ENCODE results near the gene PPP1R9A.

Gene PPP1R9A

DNA sequence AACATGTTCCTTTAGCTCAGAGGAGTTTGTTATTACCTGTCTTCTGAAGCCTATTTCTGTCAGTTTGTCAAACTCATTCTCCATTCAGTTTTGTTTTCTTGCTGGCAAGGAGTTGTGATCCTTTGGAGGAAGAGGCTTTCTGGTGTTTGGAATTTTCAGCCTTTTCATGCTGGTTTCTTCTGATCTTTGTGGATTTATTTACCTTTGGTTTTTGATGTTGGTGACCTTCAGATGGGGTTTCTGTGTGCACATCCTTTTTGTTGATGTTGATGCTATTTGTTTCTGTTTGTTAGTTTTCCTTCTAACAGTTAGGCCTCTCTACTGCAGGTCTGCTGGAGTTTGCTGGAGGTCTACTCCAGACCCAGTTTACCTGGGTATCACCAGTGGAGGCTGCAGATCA lies 118.6 kb downstream of the PPP1R9A start:
- H3K27ac ChIP-seq (ENCODE audit: low read depth, low read length): no peak overlapping the region
- no peaks in the 10 kb centered on the region for H3K36me3 ChIP-seq (ENCODE audit: control insufficient read depth in 1 of 2, insufficient read depth in 2 of 2, low read length in 2 of 2)
- peaks cover 0 to 4% of the 10 kb centered on the region in 2 donors for H3K4me1 ChIP-seq (ENCODE audit: control insufficient read depth in 1 of 2, insufficient read depth in 2 of 2, low read length in 2 of 2)
- no peak overlapping the region for H3K9ac ChIP-seq (ENCODE audit: low read depth in 1 of 2, low read length in 2 of 2)
- no peak overlapping the region for H3K4me3 ChIP-seq (ENCODE audit: low read depth in 1 of 2, low read length in 2 of 2)
- no peaks in the 10 kb centered on the region for H3K9me3 ChIP-seq (ENCODE audit: control insufficient read depth in 1 of 2, low read length in 2 of 2)
- no peaks in the 10 kb centered on the region for H3K27me3 ChIP-seq (ENCODE audit: control insufficient read depth in 1 of 2, insufficient read depth in 2 of 2, low read length in 2 of 2)

DNA sequence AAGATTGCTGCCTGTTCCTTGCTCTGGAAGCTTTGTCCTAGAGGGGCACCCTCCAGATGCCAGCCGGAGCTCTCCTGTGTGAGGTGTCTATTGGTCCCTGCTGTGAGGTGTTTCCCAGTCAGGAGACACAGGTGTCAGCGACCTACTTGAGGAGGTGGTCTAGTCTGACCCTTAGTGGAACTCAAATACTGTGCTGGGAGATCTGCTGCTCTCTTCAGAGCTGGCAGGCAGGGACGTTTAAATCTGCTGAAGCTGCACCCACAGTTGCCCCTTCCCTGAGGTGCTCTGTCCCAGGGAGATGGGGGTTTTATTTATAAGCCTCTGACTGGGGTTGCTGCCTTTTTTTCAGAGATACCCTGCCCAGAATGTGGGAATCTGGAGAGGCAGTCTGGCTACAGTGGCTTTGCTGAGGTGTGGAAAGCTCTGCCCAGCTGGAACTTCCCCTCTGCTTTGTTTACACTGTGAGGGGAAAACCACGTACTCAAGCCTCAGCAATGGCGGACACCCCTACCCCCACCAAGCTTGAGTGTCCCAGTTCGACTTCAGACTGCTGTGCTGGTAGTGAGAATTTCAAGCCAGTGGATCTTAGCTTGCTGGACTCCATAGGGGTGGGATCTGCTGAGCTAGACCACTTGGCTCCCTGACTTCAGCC lies 119.2 kb downstream of the PPP1R9A start:
- Histone ChIP-seq H3K9ac (ENCODE audit: low read depth in 1 of 2, low read length in 2 of 2) (no peak overlapping the region), H3K27ac (ENCODE audit: low read depth, low read length) (no peak overlapping the region)

DNA sequence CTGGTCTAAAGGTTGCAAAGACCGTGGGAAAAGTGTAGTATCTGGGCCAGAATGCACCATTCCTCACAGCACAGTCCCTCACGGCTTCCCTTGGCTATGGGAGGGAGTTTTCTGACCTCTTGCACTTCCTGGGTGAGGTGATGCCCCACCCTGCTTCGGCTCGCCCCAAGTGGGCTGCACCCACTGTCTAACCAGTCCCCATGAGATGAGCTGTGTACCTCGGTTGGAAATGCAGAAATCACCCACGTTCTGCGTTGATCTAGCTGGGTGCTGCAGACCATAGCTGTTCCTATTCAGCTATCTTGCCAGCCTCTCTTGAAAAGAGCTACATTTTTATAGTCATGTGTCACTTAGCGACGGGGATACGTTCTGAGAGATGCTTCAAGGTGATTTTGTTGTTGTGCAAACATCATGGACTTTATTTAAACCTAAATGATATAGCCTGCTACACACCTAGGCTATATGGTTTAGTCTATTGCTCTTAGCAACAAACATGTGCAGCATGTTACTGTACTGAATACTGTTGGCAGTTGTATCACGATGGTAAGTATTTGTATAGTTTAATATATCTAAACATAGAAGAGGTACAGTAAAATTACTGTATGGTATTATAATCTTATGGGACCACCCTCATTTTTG lies 120.0 kb downstream of the PPP1R9A start:
- Histone ChIP-seq H3K9ac (ENCODE audit: low read depth in 1 of 2, low read length in 2 of 2) (no peak overlapping the region), H3K27ac (ENCODE audit: low read depth, low read length) (no peak overlapping the region), H3K36me3 (ENCODE audit: control insufficient read depth in 1 of 2, insufficient read depth in 2 of 2, low read length in 2 of 2) (no peaks in the 10 kb centered on the region), H3K4me1 (ENCODE audit: control insufficient read depth in 1 of 2, insufficient read depth in 2 of 2, low read length in 2 of 2) (peaks cover 0 to 4% of the 10 kb centered on the region in 2 donors), H3K27me3 (ENCODE audit: control insufficient read depth in 1 of 2, insufficient read depth in 2 of 2, low read length in 2 of 2) (no peaks in the 10 kb centered on the region), H3K9me3 (ENCODE audit: control insufficient read depth in 1 of 2, low read length in 2 of 2) (no peaks in the 10 kb centered on the region), H3K4me3 (ENCODE audit: low read depth in 1 of 2, low read length in 2 of 2) (no peak overlapping the region)

More for the DNA sequence above, 119.2 kb downstream of the PPP1R9A start:
- no peak overlapping the region for H3K4me3 ChIP-seq (ENCODE audit: low read depth in 1 of 2, low read length in 2 of 2)
- H3K27me3 ChIP-seq (ENCODE audit: control insufficient read depth in 1 of 2, insufficient read depth in 2 of 2, low read length in 2 of 2): no peaks in the 10 kb centered on the region
- no peaks in the 10 kb centered on the region for H3K36me3 ChIP-seq (ENCODE audit: control insufficient read depth in 1 of 2, insufficient read depth in 2 of 2, low read length in 2 of 2)
- no peaks in the 10 kb centered on the region for H3K9me3 ChIP-seq (ENCODE audit: control insufficient read depth in 1 of 2, low read length in 2 of 2)
- H3K4me1 ChIP-seq (ENCODE audit: control insufficient read depth in 1 of 2, insufficient read depth in 2 of 2, low read length in 2 of 2): peaks cover 0 to 4% of the 10 kb centered on the region in 2 donors

DNA sequence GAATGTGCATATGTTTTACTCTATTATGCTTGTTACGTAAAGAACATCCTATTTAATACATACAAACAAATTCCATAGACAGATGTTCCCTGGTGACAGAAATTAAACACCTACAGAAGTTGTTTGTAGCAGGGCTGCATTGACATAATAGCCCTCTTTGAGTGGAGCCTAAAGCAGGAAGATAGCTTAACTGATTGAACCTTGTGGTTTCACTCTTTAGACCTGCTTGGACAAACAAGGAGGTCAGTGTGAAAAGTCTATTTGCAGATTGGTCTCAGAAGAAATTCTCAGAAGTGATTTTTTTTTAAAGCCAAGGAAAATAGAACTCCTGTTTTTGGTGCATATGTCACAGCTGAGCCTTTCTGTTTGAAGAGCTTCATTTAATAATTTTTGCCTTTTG lies 121.3 kb downstream of the PPP1R9A start:
- no peak overlapping the region for H3K9ac ChIP-seq (ENCODE audit: low read depth in 1 of 2, low read length in 2 of 2)
- peaks cover 0 to 4% of the 10 kb centered on the region in 2 donors for H3K4me1 ChIP-seq (ENCODE audit: control insufficient read depth in 1 of 2, insufficient read depth in 2 of 2, low read length in 2 of 2)
- H3K27ac ChIP-seq (ENCODE audit: low read depth, low read length): no peak overlapping the region
- no peaks in the 10 kb centered on the region for H3K36me3 ChIP-seq (ENCODE audit: control insufficient read depth in 1 of 2, insufficient read depth in 2 of 2, low read length in 2 of 2)
- H3K9me3 ChIP-seq (ENCODE audit: control insufficient read depth in 1 of 2, low read length in 2 of 2): no peaks in the 10 kb centered on the region
- H3K27me3 ChIP-seq (ENCODE audit: control insufficient read depth in 1 of 2, insufficient read depth in 2 of 2, low read length in 2 of 2): no peaks in the 10 kb centered on the region
- no peak overlapping the region for H3K4me3 ChIP-seq (ENCODE audit: low read depth in 1 of 2, low read length in 2 of 2)

DNA sequence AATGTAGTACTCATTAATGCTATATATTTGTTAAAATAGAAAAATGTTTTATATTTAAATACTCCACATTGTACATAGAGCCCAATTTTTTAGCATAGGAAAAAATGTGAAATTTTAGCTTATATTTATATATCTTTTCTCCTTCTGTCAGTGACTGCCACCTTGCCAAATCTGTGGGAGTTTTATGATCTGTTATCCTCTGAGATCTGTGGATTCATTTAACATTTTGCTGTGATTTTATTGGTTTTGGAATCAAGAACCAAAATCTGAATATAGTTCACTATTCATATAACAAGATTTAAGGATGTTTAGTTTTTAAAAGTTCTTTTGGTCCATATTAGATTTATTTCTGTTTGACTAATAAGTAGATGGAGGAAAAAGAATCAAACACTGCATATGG lies 127.9 kb downstream of the PPP1R9A start:
- no peaks in the 10 kb centered on the region for H3K36me3 ChIP-seq (ENCODE audit: control insufficient read depth in 1 of 2, insufficient read depth in 2 of 2, low read length in 2 of 2)
- no peaks in the 10 kb centered on the region for H3K27me3 ChIP-seq (ENCODE audit: control insufficient read depth in 1 of 2, insufficient read depth in 2 of 2, low read length in 2 of 2)
- no peak overlapping the region for H3K27ac ChIP-seq (ENCODE audit: low read depth, low read length)
- H3K4me1 ChIP-seq (ENCODE audit: control insufficient read depth in 1 of 2, insufficient read depth in 2 of 2, low read length in 2 of 2): no peaks in the 10 kb centered on the region
- H3K4me3 ChIP-seq (ENCODE audit: low read depth in 1 of 2, low read length in 2 of 2): no peak overlapping the region
- H3K9ac ChIP-seq (ENCODE audit: low read depth in 1 of 2, low read length in 2 of 2): no peak overlapping the region
- no peaks in the 10 kb centered on the region for H3K9me3 ChIP-seq (ENCODE audit: control insufficient read depth in 1 of 2, low read length in 2 of 2)

DNA sequence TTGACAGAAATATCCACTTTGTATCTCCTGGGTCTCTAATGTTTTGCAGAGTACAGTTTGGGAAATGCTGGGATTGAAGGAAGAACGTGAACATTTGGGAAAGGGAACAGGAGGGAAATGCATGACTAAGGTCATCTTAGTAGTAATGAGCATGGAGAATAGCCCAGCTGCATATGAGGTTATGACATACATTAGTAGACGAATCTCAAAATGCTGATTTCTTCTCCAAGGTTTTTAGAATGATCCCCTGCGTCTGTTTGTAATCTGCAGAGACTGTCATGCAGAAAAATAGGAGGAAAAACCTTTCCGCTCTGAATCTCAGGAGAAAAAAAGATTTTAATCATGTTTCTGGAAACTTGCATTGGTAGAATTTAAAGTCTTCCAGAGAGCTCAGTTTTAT lies 133.6 kb downstream of the PPP1R9A start:
- H3K27me3 ChIP-seq (ENCODE audit: control insufficient read depth in 1 of 2, insufficient read depth in 2 of 2, low read length in 2 of 2): no peaks in the 10 kb centered on the region
- H3K4me1 ChIP-seq (ENCODE audit: control insufficient read depth in 1 of 2, insufficient read depth in 2 of 2, low read length in 2 of 2): no peaks in the 10 kb centered on the region
- no peaks in the 10 kb centered on the region for H3K36me3 ChIP-seq (ENCODE audit: control insufficient read depth in 1 of 2, insufficient read depth in 2 of 2, low read length in 2 of 2)
- H3K27ac ChIP-seq (ENCODE audit: low read depth, low read length): no peak overlapping the region
- H3K9ac ChIP-seq (ENCODE audit: low read depth in 1 of 2, low read length in 2 of 2): no peak overlapping the region
- H3K4me3 ChIP-seq (ENCODE audit: low read depth in 1 of 2, low read length in 2 of 2): no peak overlapping the region
- H3K9me3 ChIP-seq (ENCODE audit: control insufficient read depth in 1 of 2, low read length in 2 of 2): no peaks in the 10 kb centered on the region

DNA sequence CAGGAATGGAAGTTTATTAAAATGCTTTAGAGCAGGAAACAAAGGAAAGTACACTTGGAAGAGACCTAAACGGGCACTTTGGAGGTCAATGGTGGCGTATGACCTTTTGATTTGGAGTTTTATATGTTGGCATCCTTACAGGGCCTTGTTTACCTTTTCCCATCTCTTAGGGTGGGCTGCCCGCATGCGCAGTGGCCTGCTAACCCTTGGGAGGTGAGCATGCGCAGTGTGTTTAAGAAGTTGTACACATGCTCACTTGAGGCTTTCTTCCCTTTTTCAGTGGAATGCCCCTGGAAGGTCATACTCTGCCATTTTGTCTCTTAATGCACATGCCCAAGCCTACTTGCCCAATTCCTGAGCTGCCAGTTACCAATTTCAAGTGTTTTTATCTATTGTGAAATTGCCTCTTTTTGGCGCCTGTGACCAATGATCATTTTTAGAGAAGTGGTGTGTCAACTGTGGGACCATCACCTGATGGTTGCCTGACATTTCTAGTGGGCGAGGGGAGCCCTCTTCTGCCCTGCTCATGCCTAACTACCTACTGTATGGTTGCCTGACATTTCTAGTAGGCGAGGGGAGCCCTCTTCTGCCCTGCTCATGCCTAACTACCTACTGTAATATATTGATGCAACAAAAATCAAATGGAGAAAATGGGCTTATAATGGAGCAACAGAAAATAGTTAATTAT lies 138.0 kb downstream of the PPP1R9A start:
- Histone ChIP-seq H3K27ac (ENCODE audit: low read depth, low read length) (no peak overlapping the region), H3K4me3 (ENCODE audit: low read depth in 1 of 2, low read length in 2 of 2) (no peak overlapping the region), H3K36me3 (ENCODE audit: control insufficient read depth in 1 of 2, insufficient read depth in 2 of 2, low read length in 2 of 2) (no peaks in the 10 kb centered on the region), H3K27me3 (ENCODE audit: control insufficient read depth in 1 of 2, insufficient read depth in 2 of 2, low read length in 2 of 2) (no peaks in the 10 kb centered on the region), H3K4me1 (ENCODE audit: control insufficient read depth in 1 of 2, insufficient read depth in 2 of 2, low read length in 2 of 2) (no peaks in the 10 kb centered on the region), H3K9me3 (ENCODE audit: control insufficient read depth in 1 of 2, low read length in 2 of 2) (no peaks in the 10 kb centered on the region), H3K9ac (ENCODE audit: low read depth in 1 of 2, low read length in 2 of 2) (no peak overlapping the region)

DNA sequence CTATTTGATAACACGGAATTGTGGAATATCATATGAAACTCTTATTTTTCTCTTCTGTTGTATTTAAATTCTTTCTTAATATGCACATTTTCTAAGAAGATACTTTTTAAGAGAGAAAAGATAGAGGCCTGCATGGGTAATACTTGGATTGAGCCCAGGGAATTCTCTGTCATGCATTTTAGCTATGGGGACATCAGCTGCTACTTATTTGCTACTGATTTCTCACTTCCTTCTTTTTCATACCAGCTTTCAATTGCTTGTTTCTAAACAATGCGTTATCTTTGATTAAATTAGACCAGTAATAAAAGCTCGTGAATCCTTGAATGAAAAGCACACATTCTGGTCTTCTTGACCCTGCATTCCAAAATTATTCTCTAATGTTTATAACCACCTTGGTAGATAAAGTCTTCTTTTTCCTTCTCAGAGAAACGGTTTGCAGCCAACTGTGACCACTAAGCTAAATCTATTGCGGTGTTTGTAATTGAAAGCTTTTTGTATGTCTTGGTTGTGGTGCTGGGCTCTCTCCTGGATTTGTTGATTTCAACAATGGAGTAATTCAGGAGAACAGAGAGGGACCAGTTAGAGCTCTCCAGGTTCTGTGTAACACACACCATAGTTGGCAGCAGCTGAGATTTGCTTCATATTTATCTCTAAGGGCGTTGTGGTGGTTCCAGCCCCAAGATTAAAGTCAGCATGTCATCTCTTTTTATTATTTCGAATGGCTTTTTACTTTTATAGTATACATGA lies 139.3 kb downstream of the PPP1R9A start:
- no peaks in the 10 kb centered on the region for H3K4me1 ChIP-seq (ENCODE audit: control insufficient read depth in 1 of 2, insufficient read depth in 2 of 2, low read length in 2 of 2)
- no peaks in the 10 kb centered on the region for H3K36me3 ChIP-seq (ENCODE audit: control insufficient read depth in 1 of 2, insufficient read depth in 2 of 2, low read length in 2 of 2)
- H3K4me3 ChIP-seq (ENCODE audit: low read depth in 1 of 2, low read length in 2 of 2): peak overlapping the region in 1 of 2 donors; percentile 12
- no peaks in the 10 kb centered on the region for H3K9me3 ChIP-seq (ENCODE audit: control insufficient read depth in 1 of 2, low read length in 2 of 2)
- no peak overlapping the region for H3K9ac ChIP-seq (ENCODE audit: low read depth in 1 of 2, low read length in 2 of 2)
- H3K27ac ChIP-seq (ENCODE audit: low read depth, low read length): no peak overlapping the region
- no peaks in the 10 kb centered on the region for H3K27me3 ChIP-seq (ENCODE audit: control insufficient read depth in 1 of 2, insufficient read depth in 2 of 2, low read length in 2 of 2)

DNA sequence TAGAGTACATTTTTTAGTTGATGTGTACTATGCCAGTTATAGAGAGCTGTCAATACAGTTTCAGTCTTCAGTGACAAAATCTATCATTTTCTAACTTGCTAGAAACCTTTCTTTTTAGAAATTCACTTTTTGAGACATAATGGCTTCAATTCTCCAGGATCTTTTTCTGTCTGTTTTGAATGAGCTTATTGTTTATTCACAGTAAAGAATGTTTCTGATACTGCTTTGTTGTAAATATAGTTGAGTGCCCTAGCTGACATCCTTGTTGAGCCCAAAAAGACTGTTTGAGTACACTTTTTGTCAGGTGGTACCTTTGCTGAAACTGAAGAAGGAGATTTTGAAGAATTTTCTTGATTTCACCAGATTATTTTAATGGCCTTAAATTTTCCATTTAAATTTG lies 139.9 kb downstream of the PPP1R9A start:
- Histone ChIP-seq H3K9me3 (ENCODE audit: control insufficient read depth in 1 of 2, low read length in 2 of 2) (no peaks in the 10 kb centered on the region), H3K27ac (ENCODE audit: low read depth, low read length) (no peak overlapping the region), H3K27me3 (ENCODE audit: control insufficient read depth in 1 of 2, insufficient read depth in 2 of 2, low read length in 2 of 2) (no peaks in the 10 kb centered on the region), H3K4me3 (ENCODE audit: low read depth in 1 of 2, low read length in 2 of 2) (no peak overlapping the region), H3K36me3 (ENCODE audit: control insufficient read depth in 1 of 2, insufficient read depth in 2 of 2, low read length in 2 of 2) (no peaks in the 10 kb centered on the region), H3K4me1 (ENCODE audit: control insufficient read depth in 1 of 2, insufficient read depth in 2 of 2, low read length in 2 of 2) (no peaks in the 10 kb centered on the region), H3K9ac (ENCODE audit: low read depth in 1 of 2, low read length in 2 of 2) (no peak overlapping the region)

DNA sequence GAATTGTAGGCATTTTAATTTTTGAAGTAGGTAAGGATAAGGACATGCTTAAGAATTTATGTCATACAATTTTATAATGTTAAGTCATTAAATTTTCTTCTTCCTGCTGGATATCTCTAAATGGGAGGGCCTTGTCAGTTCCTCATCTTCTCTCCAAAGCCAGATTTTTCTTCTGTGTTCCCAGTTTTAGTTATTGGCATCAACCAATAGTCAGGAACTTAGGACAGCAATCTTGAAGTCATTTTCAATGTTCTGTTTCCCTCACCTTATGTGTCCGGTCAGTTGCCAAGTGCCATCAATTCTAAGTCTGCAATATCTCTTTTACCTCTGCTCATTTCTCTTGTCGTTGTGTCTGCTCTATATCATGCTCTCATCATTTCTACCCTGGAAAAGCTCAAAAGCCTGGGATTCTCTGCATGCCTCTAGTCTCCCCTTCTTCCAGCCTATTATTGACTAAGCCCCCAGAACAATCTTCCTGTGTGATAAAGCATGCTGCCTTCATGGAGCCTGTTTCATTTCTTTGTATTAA lies 145.2 kb downstream of the PPP1R9A start:
- H3K4me3 ChIP-seq (ENCODE audit: low read depth in 1 of 2, low read length in 2 of 2): no peak overlapping the region
- no peaks in the 10 kb centered on the region for H3K36me3 ChIP-seq (ENCODE audit: control insufficient read depth in 1 of 2, insufficient read depth in 2 of 2, low read length in 2 of 2)
- H3K27me3 ChIP-seq (ENCODE audit: control insufficient read depth in 1 of 2, insufficient read depth in 2 of 2, low read length in 2 of 2): no peaks in the 10 kb centered on the region
- no peak overlapping the region for H3K27ac ChIP-seq (ENCODE audit: low read depth, low read length)
- no peaks in the 10 kb centered on the region for H3K9me3 ChIP-seq (ENCODE audit: control insufficient read depth in 1 of 2, low read length in 2 of 2)
- no peak overlapping the region for H3K9ac ChIP-seq (ENCODE audit: low read depth in 1 of 2, low read length in 2 of 2)
- H3K4me1 ChIP-seq (ENCODE audit: control insufficient read depth in 1 of 2, insufficient read depth in 2 of 2, low read length in 2 of 2): no peaks in the 10 kb centered on the region

Data from duodenal mucosa (tissue), 2 donors.